Measurements from ENCODE around the gene AGXT2.

Gene AGXT2

GRCh38 chr5:35024911-35025510 is 22.7 kb downstream of the AGXT2 start:
- Histone ChIP-seq H3K4me3 (ENCODE audit: low read depth, low read length) (no peak overlapping the region), H3K36me3 (replicated peaks) (no peaks in the 10 kb centered on the region), H3K27me3 (replicated peaks) (no peaks in the 10 kb centered on the region), H3K27ac (no peak overlapping the region)
- no peak for TF ChIP-seq CTCF (IDR thresholded peaks at IDR 0.05; ENCODE audit: low read depth, low read length, missing control alignments)
- in situ Hi-C loops (cut with HindIII; ENCODE audit: low pct_ligation_motif_present, low sequenced_read_pairs): no loop called here
- no peak for DNase-seq

GRCh38 chr5:35023391-35024178 is 24.2 kb downstream of the AGXT2 start:
- no peaks in the 10 kb centered on the region for H3K36me3 ChIP-seq (replicated peaks)
- no peak for DNase-seq
- H3K27me3 ChIP-seq (replicated peaks): no peaks in the 10 kb centered on the region
- in situ Hi-C loops (cut with HindIII; ENCODE audit: low pct_ligation_motif_present, low sequenced_read_pairs): no loop called here
- H3K27ac ChIP-seq: no peak overlapping the region
- no peak overlapping the region for H3K4me3 ChIP-seq (ENCODE audit: low read depth, low read length)
- TF ChIP-seq CTCF (IDR thresholded peaks at IDR 0.05; ENCODE audit: low read depth, low read length, missing control alignments): no peak

- no peak for DNase-seq
- no peak overlapping the region for H3K27ac ChIP-seq
- no peaks in the 10 kb centered on the region for H3K36me3 ChIP-seq (replicated peaks)
- no peak for TF ChIP-seq CTCF (IDR thresholded peaks at IDR 0.05; ENCODE audit: low read depth, low read length, missing control alignments)
- in situ Hi-C loops (cut with HindIII; ENCODE audit: low pct_ligation_motif_present, low sequenced_read_pairs): no loop called here
- no peak overlapping the region for H3K4me3 ChIP-seq (ENCODE audit: low read depth, low read length)
- no peaks in the 10 kb centered on the region for H3K27me3 ChIP-seq (replicated peaks)
Measured at GRCh38 chr5:35016174-35017051, 31.3 kb downstream of the AGXT2 start.

- no peak for TF ChIP-seq CTCF (IDR thresholded peaks at IDR 0.05; ENCODE audit: low read depth, low read length, missing control alignments)
- H3K36me3 ChIP-seq (replicated peaks): no peaks in the 10 kb centered on the region
- H3K4me3 ChIP-seq (ENCODE audit: low read depth, low read length): no peak overlapping the region
- H3K27ac ChIP-seq: no peak overlapping the region
- in situ Hi-C loops (cut with HindIII; ENCODE audit: low pct_ligation_motif_present, low sequenced_read_pairs): no loop called here
- DNase-seq: no peak
- H3K27me3 ChIP-seq (replicated peaks): no peaks in the 10 kb centered on the region
Measured at GRCh38 chr5:35015063-35015462, 32.7 kb downstream of the AGXT2 start.

- no peaks in the 10 kb centered on the region for H3K36me3 ChIP-seq (replicated peaks)
- in situ Hi-C loops (cut with HindIII; ENCODE audit: low pct_ligation_motif_present, low sequenced_read_pairs): no loop called here
- DNase-seq: no peak
- H3K4me3 ChIP-seq (ENCODE audit: low read depth, low read length): no peak overlapping the region
- H3K27ac ChIP-seq: no peak overlapping the region
- no peak for TF ChIP-seq CTCF (IDR thresholded peaks at IDR 0.05; ENCODE audit: low read depth, low read length, missing control alignments)
- no peaks in the 10 kb centered on the region for H3K27me3 ChIP-seq (replicated peaks)
Measured at GRCh38 chr5:35012796-35013195, 35.0 kb downstream of the AGXT2 start.
